Type B pancreatic cell (in vitro differentiated cells): ENCODE measurements around the gene ANKRD60. TPM values are rescaled to one million over a fixed set of nuclear protein-coding genes. Genes with fewer than 3 reads are reported as not detected.

Experiments used
- DNase-seq: peaks from one replicate; pipeline ENCODE4 v3.0.0; 2021; ENCODE audit warnings: mixed read lengths; ENCODE audit not compliant: unreplicated experiment; ENCODE audit errors: extremely low spot score
- H3K27ac Mint-ChIP-seq: 2 replicates; pipeline ENCODE4 v1.8.0; 2021; ENCODE audit warnings: mild to moderate bottlenecking, mixed read lengths
- H3K27me3 Mint-ChIP-seq: 2 replicates; pipeline ENCODE4 v1.8.0; 2021; ENCODE audit warnings: mixed read lengths
- H3K36me3 Mint-ChIP-seq: 2 replicates; pipeline ENCODE4 v1.8.0; 2021; ENCODE audit warnings: mixed read lengths
- H3K4me1 Mint-ChIP-seq: one replicate; pipeline ENCODE4 v1.8.0; 2021; ENCODE audit warnings: mixed read lengths; ENCODE audit not compliant: unreplicated experiment
- H3K4me3 Mint-ChIP-seq: 2 replicates; pipeline ENCODE4 v1.8.0; 2021; ENCODE audit warnings: mild to moderate bottlenecking, mixed read lengths
- H3K9me3 Mint-ChIP-seq: 2 replicates; pipeline ENCODE4 v1.8.0; 2021; ENCODE audit warnings: mixed read lengths
- total RNA-seq: library from RNA; stranded (reverse); gene quantifications from 2 replicates; pipeline ENCODE4 v1.2.1, GENCODE V29; 2021; ENCODE audit warnings: low replicate concordance
- TF ChIP-seq, protein P1 (sequence below): fragments of 200-600 bp; sonication (generic); conservative IDR thresholded peaks from 2 replicates; pipeline ENCODE4 v1.5.0; 2021; ENCODE audit warnings: antibody characterized with exemption, mild to moderate bottlenecking

The ANKRD60 gene
- total RNA-seq, 1 donor from 2014 or later, result not detected

DNA sequence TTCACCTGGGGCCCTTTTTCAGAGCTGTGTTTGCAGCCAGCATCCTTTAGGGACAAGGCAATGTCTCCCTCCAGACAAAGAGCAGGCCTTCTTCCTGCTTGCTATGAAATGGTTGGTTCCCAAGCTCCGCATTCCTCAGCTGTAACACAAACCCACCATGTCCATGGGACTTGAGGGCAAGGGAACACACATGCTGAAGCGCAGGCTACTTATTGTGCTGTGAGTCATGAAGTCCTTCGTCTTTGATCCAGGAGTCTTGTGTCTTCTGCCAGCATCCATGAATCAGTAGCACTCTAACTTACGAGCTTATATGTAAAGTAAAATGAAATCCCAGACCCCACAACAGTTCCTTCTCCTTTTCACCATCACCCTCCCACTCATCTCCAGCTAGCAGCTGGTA is 59.0 kb downstream of the ANKRD60 start:
- TF ChIP-seq, protein P1, sequence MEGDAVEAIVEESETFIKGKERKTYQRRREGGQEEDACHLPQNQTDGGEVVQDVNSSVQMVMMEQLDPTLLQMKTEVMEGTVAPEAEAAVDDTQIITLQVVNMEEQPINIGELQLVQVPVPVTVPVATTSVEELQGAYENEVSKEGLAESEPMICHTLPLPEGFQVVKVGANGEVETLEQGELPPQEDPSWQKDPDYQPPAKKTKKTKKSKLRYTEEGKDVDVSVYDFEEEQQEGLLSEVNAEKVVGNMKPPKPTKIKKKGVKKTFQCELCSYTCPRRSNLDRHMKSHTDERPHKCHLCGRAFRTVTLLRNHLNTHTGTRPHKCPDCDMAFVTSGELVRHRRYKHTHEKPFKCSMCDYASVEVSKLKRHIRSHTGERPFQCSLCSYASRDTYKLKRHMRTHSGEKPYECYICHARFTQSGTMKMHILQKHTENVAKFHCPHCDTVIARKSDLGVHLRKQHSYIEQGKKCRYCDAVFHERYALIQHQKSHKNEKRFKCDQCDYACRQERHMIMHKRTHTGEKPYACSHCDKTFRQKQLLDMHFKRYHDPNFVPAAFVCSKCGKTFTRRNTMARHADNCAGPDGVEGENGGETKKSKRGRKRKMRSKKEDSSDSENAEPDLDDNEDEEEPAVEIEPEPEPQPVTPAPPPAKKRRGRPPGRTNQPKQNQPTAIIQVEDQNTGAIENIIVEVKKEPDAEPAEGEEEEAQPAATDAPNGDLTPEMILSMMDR, result no peak
- no peaks in the 10 kb centered on the region for H3K36me3 Mint-ChIP-seq
- DNase-seq, result no peak
- H3K27me3 Mint-ChIP-seq, result peaks cover 4% of the 10 kb centered on the region
- peaks cover 21% of the 10 kb centered on the region for H3K4me1 Mint-ChIP-seq
- no peak overlapping the region for H3K4me3 Mint-ChIP-seq
- H3K9me3 Mint-ChIP-seq, result no peaks in the 10 kb centered on the region
- no peak overlapping the region for H3K27ac Mint-ChIP-seq

- TF ChIP-seq, protein P1, result no peak
Observed at GRCh38 chr20:58168843-58169242, 59.6 kb downstream of the ANKRD60 start.

GRCh38 chr20:58167759-58168158 is 60.7 kb downstream of the ANKRD60 start:
- TF ChIP-seq, protein P1, result no peak
- Mint-ChIP-seq H3K4me3 (no peak overlapping the region), H3K27me3 (peaks cover 8% of the 10 kb centered on the region), H3K36me3 (no peaks in the 10 kb centered on the region), H3K27ac (no peak overlapping the region), H3K9me3 (no peaks in the 10 kb centered on the region), H3K4me1 (peaks cover 10% of the 10 kb centered on the region)
- no peak for DNase-seq

More at GRCh38 chr20:58168843-58169242, 59.6 kb downstream of the ANKRD60 start:
- H3K36me3 Mint-ChIP-seq, result no peaks in the 10 kb centered on the region
- no peaks in the 10 kb centered on the region for H3K9me3 Mint-ChIP-seq
- H3K27me3 Mint-ChIP-seq, result peaks cover 4% of the 10 kb centered on the region
- no peak overlapping the region for H3K4me3 Mint-ChIP-seq
- peaks cover 15% of the 10 kb centered on the region for H3K4me1 Mint-ChIP-seq
- no peak overlapping the region for H3K27ac Mint-ChIP-seq
- no peak for DNase-seq

Other genes with a start within 250 kb of the ANKRD60 start
- 17.7 and 18.9 TPM in 2 replicates for gene RAB22A, start 81.1 kb upstream of the ANKRD60 start, total RNA-seq
- 58.9 and 62.6 TPM in 2 replicates for gene VAPB, start 160.6 kb upstream of the ANKRD60 start, total RNA-seq